GM12878 (cell line): ENCODE results near the gene PUS10. TPM values are rescaled to one million over a fixed set of nuclear protein-coding genes. Genes with fewer than 3 reads are reported as not detected.

Experiments
- ATAC-seq: fragments of 200-7000 bp; cut with Tn5 transposase; 3 replicates; pipeline ENCODE4 v1.9.1; 2020; ENCODE audit warnings: mild to moderate bottlenecking, moderate library complexity
- BruUV-seq: library from RNA; stranded (reverse); fragments of 400-500 nt; replicated peaks from 2 replicates; lab custom pipeline; 2021; lab: Mats Ljungman, UMichigan
- CTCF ChIA-PET: fragments of 300-600 bp; sonication (Branson Sonifier 250); formaldehyde crosslinking; extraction: SDS; loops from one replicate; lab custom pipeline; 2021; ENCODE audit warnings: inconsistent platforms; lab: Yijun Ruan, JAX
- POLR2A ChIA-PET: fragments of 350-600 bp; formaldehyde crosslinking; extraction: SDS; loops from one replicate; lab custom pipeline; 2021; ENCODE audit warnings: inconsistent platforms; lab: Charles Lee
- RAD21 ChIA-PET: fragments of 300-600 bp; sonication (Branson Sonifier 250); formaldehyde crosslinking; loops from one replicate; lab custom pipeline; 2023; ENCODE audit warnings: antibody characterized with exemption; ENCODE audit not compliant: unreplicated experiment; lab: Charles Lee
- SMC1A ChIA-PET: fragments of 300-600 bp; sonication (Branson Sonifier 250); formaldehyde crosslinking; loops from one replicate; lab custom pipeline; 2023; ENCODE audit not compliant: unreplicated experiment, uncharacterized antibody; lab: Charles Lee
- DNase-seq: peaks from one replicate; pipeline ENCODE4 v3.0.0-alpha.2; 2011; ENCODE audit warnings: low read depth, low spot score
- FAIRE-seq: peaks from 3 replicates; lab custom pipeline; 2011; peaks lifted over from hg19 to GRCh38; lab: Jason Lieb, UNC
- H2AFZ ChIP-seq: 2 replicates; pipeline ENCODE4 v1.6.0; 2011; ENCODE audit warnings: low read depth, low read length, control low read depth; ENCODE audit not compliant: control insufficient read depth
- H3K27ac ChIP-seq: 2 replicates; pipeline ENCODE4 v1.5.1; 2011; ENCODE audit warnings: control low read depth; ENCODE audit not compliant: control insufficient read depth, insufficient read depth
- H3K27me3 ChIP-seq, 2 experiments: replicated peaks in 1 of 2; 2 replicates each; pipeline versions ENCODE4 v1.6.0 to v1.6.1; 2011; ENCODE audit warnings: low read length in 1 of 2; ENCODE audit not compliant: control insufficient read depth in 2 of 2, insufficient read depth in 2 of 2
- H3K36me3 ChIP-seq, 2 experiments: 2 replicates each; pipeline ENCODE4 v1.5.1; 2011; ENCODE audit warnings: low read length in 1 of 2; ENCODE audit not compliant: control insufficient read depth in 2 of 2, insufficient read depth in 2 of 2
- H3K4me1 ChIP-seq: 2 replicates; pipeline ENCODE4 v1.6.1; 2011; ENCODE audit warnings: mild to moderate bottlenecking, low read length, moderate library complexity, mixed read lengths; ENCODE audit not compliant: control insufficient read depth, insufficient read depth
- H3K4me2 ChIP-seq: 2 replicates; pipeline ENCODE4 v1.6.0; 2011; ENCODE audit warnings: control low read depth; ENCODE audit not compliant: control insufficient read depth, insufficient read depth
- H3K4me3 ChIP-seq: fragments of 200-600 bp; sonication (generic); 2 replicates; pipeline ENCODE4 v1.5.1; 2016
- H3K79me2 ChIP-seq: 2 replicates; pipeline ENCODE4 v1.6.0; 2011; ENCODE audit warnings: low read length; ENCODE audit not compliant: control insufficient read depth, insufficient read depth
- H3K9ac ChIP-seq: 2 replicates; pipeline ENCODE4 v1.8.0; 2011; ENCODE audit warnings: low read length, control low read depth, mixed read lengths; ENCODE audit not compliant: control insufficient read depth, insufficient read depth
- H3K9me3 ChIP-seq: replicated peaks from 3 replicates; pipeline ENCODE4 v1.5.1; 2011; ENCODE audit warnings: mild to moderate bottlenecking, low read length; ENCODE audit not compliant: control insufficient read depth, insufficient read depth
- H4K20me1 ChIP-seq: 2 replicates; pipeline ENCODE4 v1.6.0; 2011; ENCODE audit not compliant: control insufficient read depth, insufficient read depth
- BACH1 ChIP-seq: fragments of 450-650 bp; IDR thresholded peaks from 2 replicates; pipeline ENCODE4 v1.6.1; 2017; ENCODE audit warnings: mild to moderate bottlenecking, borderline replicate concordance
- BCLAF1 ChIP-seq: fragments of 450-650 bp; IDR thresholded peaks from 2 replicates; pipeline ENCODE4 v1.6.1; 2017; ENCODE audit warnings: antibody characterized with exemption, mild to moderate bottlenecking, moderate library complexity
- CHD2 ChIP-seq: IDR thresholded peaks from 2 replicates; pipeline ENCODE4 v1.6.1; 2011; ENCODE audit warnings: low read depth, low read length, improper control_type of control experiment, borderline replicate concordance
- EZH2 ChIP-seq: IDR thresholded peaks from 2 replicates; pipeline ENCODE4 v1.6.1; 2012; ENCODE audit warnings: low read depth, mild to moderate bottlenecking, control low read depth, inconsistent platforms, low read length, borderline replicate concordance; ENCODE audit not compliant: control insufficient read depth
- FOXM1 ChIP-seq: IDR thresholded peaks from 2 replicates; pipeline ENCODE4 v1.6.1; 2012; ENCODE audit warnings: low read depth, mild to moderate bottlenecking, inconsistent platforms, low read length, moderate library complexity
- LARP7 ChIP-seq: fragments of 450-650 bp; IDR thresholded peaks from 2 replicates; pipeline ENCODE4 v1.6.1; 2017; ENCODE audit warnings: mild to moderate bottlenecking
- PML ChIP-seq: IDR thresholded peaks from 2 replicates; pipeline ENCODE4 v1.6.1; 2012; ENCODE audit warnings: low read length, inconsistent platforms
- POLR2AphosphoS5 ChIP-seq: IDR thresholded peaks from 2 replicates; pipeline ENCODE4 v1.6.1; 2011; ENCODE audit warnings: mild to moderate bottlenecking, low read length, inconsistent platforms
- RAD21 ChIP-seq: IDR thresholded peaks from 2 replicates; pipeline ENCODE4 v1.6.1; 2011; ENCODE audit warnings: mild to moderate bottlenecking, low read depth, low read length, moderate library complexity; ENCODE audit not compliant: insufficient read depth
- SMC3 ChIP-seq: IDR thresholded peaks from 2 replicates; pipeline ENCODE4 v1.6.1; 2011; ENCODE audit warnings: low read length, improper control_type of control experiment, borderline replicate concordance
- TCF7 ChIP-seq: IDR thresholded peaks from 2 replicates; pipeline ENCODE4 v1.6.1; 2014; ENCODE audit warnings: antibody characterized with exemption, borderline replicate concordance
- ZBED1 ChIP-seq: IDR thresholded peaks from 2 replicates; pipeline ENCODE4 v1.6.1; 2016; ENCODE audit warnings: borderline replicate concordance
- ZNF687 ChIP-seq: fragments of 450-650 bp; IDR thresholded peaks from 2 replicates; pipeline ENCODE4 v1.6.1; 2017; ENCODE audit warnings: mild to moderate bottlenecking, moderate library complexity
- WGBS: methylation state at CpG from one replicate; pipeline ENCODE4 v1.1.6; 2016; ENCODE audit warnings: low lambda C conversion rate; ENCODE audit not compliant: insufficient replicate concordance, insufficient coverage; ENCODE audit errors: missing lambda C conversion rate; 5-methylcytosine and 5-hydroxymethylcytosine counted together
- in situ Hi-C: fragments of 300-500 bp; cut with MboI; formaldehyde crosslinking; loops from 9 replicates; pipeline ENCODE4 v1.14.3; 2018; ENCODE audit warnings: mixed read lengths
- intact Hi-C: fragments of 100-400 bp; cut with micrococcal nuclease; formaldehyde crosslinking; loops from one replicate; pipeline ENCODE4 v1.14.2; 2022; ENCODE audit not compliant: unreplicated experiment
- polyA plus RNA-seq, 11 experiments: library from polyadenylated mRNA; depleted of rRNA in 4 of 11; unstranded in 6 of 11; stranded (reverse) in 5 of 11; fragments of >200 nt; fragmentation: Nextera tagmentation in 4 of 11; fragmentation: Illumina TruSeq in 1 of 11; extraction: Ambion mirVana in 4 of 11; extraction: Trizol in 1 of 11; gene quantifications; 1 replicate in 1 of 11; 2 replicates in 10 of 11; pipeline versions ENCODE4 v1.2.1 to v1.2.3, GENCODE V29; 2011 to 2016; ENCODE audit warnings: inconsistent platforms in 2 of 11, missing spikeins in 2 of 11, low read depth in 1 of 11
- total RNA-seq, 4 experiments: library from RNA; depleted of rRNA in 3 of 4; stranded (reverse); fragments of >200 nt in 3 of 4; fragmentation: Illumina TruSeq in 1 of 4; extraction: Trizol in 1 of 4; gene quantifications; 2 replicates each; pipeline versions ENCODE4 v1.2.1 to v1.2.3, GENCODE V29; 2013 to 2021

The PUS10 gene
- total and polyA plus RNA-seq, 10 of the 15 experiments (the other 5 are each of a cell fraction or from before 2014, with no cell fraction given): 9.1 to 17.0 (median 13.0) TPM

GRCh38 chr2:60998628-60999545, 19.2 kb downstream of the PUS10 start:
- intact Hi-C loops (loop anchor here (1.0 to 2.0 kb wide), 3 partner anchors 194 to 292 kb away; no protein-coding TSS in a partner anchor), in situ Hi-C loops (loop anchor here (5.0 kb wide), 2 partner anchors 207 to 292 kb away; no protein-coding TSS in a partner anchor)
- RAD21 ChIA-PET: interaction anchor here (0.6 to 5.6 kb wide), 43 partner anchors 10 to 420 kb away, joined by 3 to 83 read pairs (median 4); partner anchors contain the start of genes PAPOLG and REL
- peak; percentile 54 for FAIRE-seq
- CTCF ChIA-PET: interaction anchor here (0.6 to 13.5 kb wide), 65 partner anchors 8 to 622 kb away, joined by 3 to 178 read pairs (median 5); partner anchors contain the start of genes PAPOLG, PEX13 and REL
- SMC1A ChIA-PET: interaction anchor here (0.7 to 7.4 kb wide), 52 partner anchors 9 to 659 kb away, joined by 3 to 96 read pairs (median 6); partner anchors contain the start of genes PAPOLG and REL
- no peaks in the 10 kb centered on the region; the same call in 1 of the 2 replicates for H3K4me1 ChIP-seq
- no peaks in the 10 kb centered on the region for H3K9me3 ChIP-seq
- H3K79me2 ChIP-seq: no peaks in the 10 kb centered on the region
- POLR2A ChIA-PET: interaction anchor here (1.7 kb wide), 1 partner anchor 293 kb away, joined by 3 read pairs; no protein-coding TSS in a partner anchor
- no peaks in the 10 kb centered on the region for H4K20me1 ChIP-seq
- no peak overlapping the region for H3K4me3 ChIP-seq
- no TSS peak for BruUV-seq
- peak; percentile 92 for ATAC-seq
- H3K27ac ChIP-seq: no peak overlapping the region
- H3K4me2 ChIP-seq: no peak overlapping the region
- no peaks in the 10 kb centered on the region for H3K27me3 ChIP-seq
- no peak for DNase-seq
- WGBS: 55% methylated on average over 4 of the region's 4 CpGs
- no peak overlapping the region for H3K9ac ChIP-seq
- H2AFZ ChIP-seq: no peak overlapping the region
- H3K36me3 ChIP-seq: no peaks in the 10 kb centered on the region
- TF ChIP-seq BCLAF1: no peak
- no peak for TF ChIP-seq BACH1
- 0 out of 2 replicates have a peak, but pooled peaks have one; percentile 13 for TF ChIP-seq TCF7
- TF ChIP-seq FOXM1: peak; percentile 37; the same call in 1 of the 2 replicates
- peak; percentile 89 for TF ChIP-seq RAD21
- peak; percentile 28; the same call in 1 of the 2 replicates for TF ChIP-seq PML
- TF ChIP-seq LARP7: no peak
- TF ChIP-seq POLR2AphosphoS5: no peak
- TF ChIP-seq SMC3: peak; percentile 88; the same call in 1 of the 2 replicates
- no peak for TF ChIP-seq CHD2
- TF ChIP-seq ZNF687: no peak
- no peak for TF ChIP-seq ZBED1
- TF ChIP-seq EZH2: no peak
